Ramos (cell line): ENCODE results near the gene LBH.

Experiments used
- in situ Hi-C: fragments of 300-500 bp; cut with MboI; formaldehyde crosslinking; loops from one replicate; pipeline ENCODE4 v1.14.3; 2022; ENCODE audit warnings: low sequenced_read_pairs; ENCODE audit not compliant: unreplicated experiment

Gene LBH

GRCh38 chr2:30231212-30231995 is at the start of gene LBH:
Gene LBH, plus strand, starts transcription at chr2:30231534. Its CDS starts 205 bp downstream, at chr2:30231739.
- in situ Hi-C loops: no loop called here

- in situ Hi-C loops: no loop called here
Observed at GRCh38 chr2:30184035-30184434, 47.3 kb upstream of the LBH start.

GRCh38 chr2:30185178-30185577 is 46.2 kb upstream of the LBH start:
- in situ Hi-C loops: no loop called here

GRCh38 chr2:30188292-30188691 is 43.0 kb upstream of the LBH start:
- in situ Hi-C loops: no loop called here

GRCh38 chr2:30190637-30191036 is 40.7 kb upstream of the LBH start:
- in situ Hi-C loops: no loop called here

GRCh38 chr2:30191107-30191506 is 40.2 kb upstream of the LBH start:
- in situ Hi-C loops: no loop called here

GRCh38 chr2:30191819-30192271 is 39.5 kb upstream of the LBH start:
- in situ Hi-C loops: no loop called here

- in situ Hi-C loops: no loop called here
Observed at GRCh38 chr2:30192314-30192713, 39.0 kb upstream of the LBH start.

GRCh38 chr2:30193104-30193681 is 38.1 kb upstream of the LBH start:
- in situ Hi-C loops: no loop called here

- in situ Hi-C loops: no loop called here
Observed at GRCh38 chr2:30194421-30194820, 36.9 kb upstream of the LBH start.

GRCh38 chr2:30195016-30195415 is 36.3 kb upstream of the LBH start:
- in situ Hi-C loops: no loop called here

GRCh38 chr2:30197570-30198192 is 33.7 kb upstream of the LBH start:
- in situ Hi-C loops: no loop called here

- in situ Hi-C loops: no loop called here
Observed at GRCh38 chr2:30201990-30202389, 29.3 kb upstream of the LBH start.

GRCh38 chr2:30203156-30203555 is 28.2 kb upstream of the LBH start:
- in situ Hi-C loops: no loop called here

GRCh38 chr2:30204281-30204680 is 27.1 kb upstream of the LBH start:
- in situ Hi-C loops: no loop called here

GRCh38 chr2:30205456-30205855 is 25.9 kb upstream of the LBH start:
- in situ Hi-C loops: loop anchor here (5.0 kb wide), 1 partner anchor 502 kb away; no protein-coding TSS in a partner anchor

GRCh38 chr2:30206461-30207430 is 24.6 kb upstream of the LBH start:
- in situ Hi-C loops: loop anchor here (5.0 kb wide), 1 partner anchor 501 kb away; no protein-coding TSS in a partner anchor

- in situ Hi-C loops: loop anchor here (5.0 kb wide), 1 partner anchor 499 kb away; no protein-coding TSS in a partner anchor
Observed at GRCh38 chr2:30208453-30208852, 22.9 kb upstream of the LBH start.

- in situ Hi-C loops: loop anchor here (5.0 kb wide), 1 partner anchor 498 kb away; no protein-coding TSS in a partner anchor
Observed at GRCh38 chr2:30209227-30209626, 22.1 kb upstream of the LBH start.

GRCh38 chr2:30213326-30213725 is 18.0 kb upstream of the LBH start:
- in situ Hi-C loops: no loop called here
